ENCODE measurements around the gene PIGC.

DNA sequence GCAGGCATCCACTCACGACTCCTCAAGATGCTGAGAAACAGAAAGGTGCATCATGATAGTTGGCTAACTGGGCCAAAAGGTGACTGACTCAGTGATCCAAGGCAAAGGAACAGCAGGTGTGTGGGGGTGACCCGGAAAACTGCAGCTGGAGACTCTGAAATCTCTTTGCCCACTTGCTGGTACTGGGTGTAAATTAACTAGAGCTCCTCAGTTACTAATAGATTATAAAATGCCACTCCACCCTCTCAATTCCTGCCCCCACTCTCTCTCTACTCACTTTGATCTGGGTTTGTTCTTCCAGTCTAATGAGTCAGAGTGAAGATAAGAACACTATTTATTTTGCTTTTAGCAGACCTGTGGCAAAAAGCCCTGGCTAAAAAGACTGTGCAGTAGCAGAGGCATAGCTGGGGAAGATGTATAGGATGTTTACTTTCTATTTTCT lies 7.2 kb upstream of the PIGC start:
- TF ChIP-seq, protein P1, sequence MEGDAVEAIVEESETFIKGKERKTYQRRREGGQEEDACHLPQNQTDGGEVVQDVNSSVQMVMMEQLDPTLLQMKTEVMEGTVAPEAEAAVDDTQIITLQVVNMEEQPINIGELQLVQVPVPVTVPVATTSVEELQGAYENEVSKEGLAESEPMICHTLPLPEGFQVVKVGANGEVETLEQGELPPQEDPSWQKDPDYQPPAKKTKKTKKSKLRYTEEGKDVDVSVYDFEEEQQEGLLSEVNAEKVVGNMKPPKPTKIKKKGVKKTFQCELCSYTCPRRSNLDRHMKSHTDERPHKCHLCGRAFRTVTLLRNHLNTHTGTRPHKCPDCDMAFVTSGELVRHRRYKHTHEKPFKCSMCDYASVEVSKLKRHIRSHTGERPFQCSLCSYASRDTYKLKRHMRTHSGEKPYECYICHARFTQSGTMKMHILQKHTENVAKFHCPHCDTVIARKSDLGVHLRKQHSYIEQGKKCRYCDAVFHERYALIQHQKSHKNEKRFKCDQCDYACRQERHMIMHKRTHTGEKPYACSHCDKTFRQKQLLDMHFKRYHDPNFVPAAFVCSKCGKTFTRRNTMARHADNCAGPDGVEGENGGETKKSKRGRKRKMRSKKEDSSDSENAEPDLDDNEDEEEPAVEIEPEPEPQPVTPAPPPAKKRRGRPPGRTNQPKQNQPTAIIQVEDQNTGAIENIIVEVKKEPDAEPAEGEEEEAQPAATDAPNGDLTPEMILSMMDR (IDR thresholded peaks at IDR 0.05): no peak
- TF ChIP-seq POLR2A (IDR thresholded peaks at IDR 0.05) (no peak), POLR2AphosphoS5 (IDR thresholded peaks at IDR 0.05) (peak in 2 of 3 donors; percentile 51 to 59), EP300 (IDR thresholded peaks at IDR 0.05) (no peak)

Measured in stomach (tissue), 4 donors.